ENCODE results near the gene PCDH17. TPM values are rescaled to one million over a fixed set of nuclear protein-coding genes. Genes with fewer than 3 reads are reported as not detected.

PCDH17 gene
- total RNA-seq, 4 donors from 2014 or later: 4.6 to 10.8 (median 7.4) TPM

DNA sequence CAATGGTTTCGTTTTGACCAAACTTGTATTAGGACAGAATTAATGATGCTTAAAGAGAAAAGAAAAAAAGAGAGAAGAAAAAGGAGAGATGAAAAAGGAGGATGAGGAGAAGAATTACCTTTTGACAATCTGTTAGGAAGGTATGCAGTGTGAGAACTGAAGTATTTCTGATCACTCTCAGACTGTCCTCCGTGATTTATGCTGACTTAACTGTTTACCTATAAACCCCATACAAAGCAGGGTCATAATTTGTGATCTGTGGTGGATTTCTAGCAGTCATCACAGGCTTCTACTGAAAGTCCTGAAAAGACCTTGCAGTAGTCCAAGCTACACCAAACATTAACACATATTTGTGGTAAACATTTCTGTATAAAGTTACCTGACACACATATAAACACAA is 93.9 kb downstream of the PCDH17 start:
- 82 to 84% methylated on average over 2 of the region's 2 CpGs for WGBS, 2 donors
- Histone ChIP-seq H3K27ac (no peak overlapping the region), H3K4me1 (no peaks in the 10 kb centered on the region), H3K9me3 (no peaks in the 10 kb centered on the region), H3K4me3 (no peak overlapping the region), H3K27me3 (no peaks in the 10 kb centered on the region), H3K36me3 (no peaks in the 10 kb centered on the region)
- no peak for DNase-seq (ENCODE audit: low spot score in 2 of 2)
- TF ChIP-seq EP300 (IDR thresholded peaks at IDR 0.05) (no peak), POLR2A (IDR thresholded peaks at IDR 0.05) (no peak)
- TF ChIP-seq, protein P1, sequence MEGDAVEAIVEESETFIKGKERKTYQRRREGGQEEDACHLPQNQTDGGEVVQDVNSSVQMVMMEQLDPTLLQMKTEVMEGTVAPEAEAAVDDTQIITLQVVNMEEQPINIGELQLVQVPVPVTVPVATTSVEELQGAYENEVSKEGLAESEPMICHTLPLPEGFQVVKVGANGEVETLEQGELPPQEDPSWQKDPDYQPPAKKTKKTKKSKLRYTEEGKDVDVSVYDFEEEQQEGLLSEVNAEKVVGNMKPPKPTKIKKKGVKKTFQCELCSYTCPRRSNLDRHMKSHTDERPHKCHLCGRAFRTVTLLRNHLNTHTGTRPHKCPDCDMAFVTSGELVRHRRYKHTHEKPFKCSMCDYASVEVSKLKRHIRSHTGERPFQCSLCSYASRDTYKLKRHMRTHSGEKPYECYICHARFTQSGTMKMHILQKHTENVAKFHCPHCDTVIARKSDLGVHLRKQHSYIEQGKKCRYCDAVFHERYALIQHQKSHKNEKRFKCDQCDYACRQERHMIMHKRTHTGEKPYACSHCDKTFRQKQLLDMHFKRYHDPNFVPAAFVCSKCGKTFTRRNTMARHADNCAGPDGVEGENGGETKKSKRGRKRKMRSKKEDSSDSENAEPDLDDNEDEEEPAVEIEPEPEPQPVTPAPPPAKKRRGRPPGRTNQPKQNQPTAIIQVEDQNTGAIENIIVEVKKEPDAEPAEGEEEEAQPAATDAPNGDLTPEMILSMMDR (IDR thresholded peaks at IDR 0.05): no peak

DNA sequence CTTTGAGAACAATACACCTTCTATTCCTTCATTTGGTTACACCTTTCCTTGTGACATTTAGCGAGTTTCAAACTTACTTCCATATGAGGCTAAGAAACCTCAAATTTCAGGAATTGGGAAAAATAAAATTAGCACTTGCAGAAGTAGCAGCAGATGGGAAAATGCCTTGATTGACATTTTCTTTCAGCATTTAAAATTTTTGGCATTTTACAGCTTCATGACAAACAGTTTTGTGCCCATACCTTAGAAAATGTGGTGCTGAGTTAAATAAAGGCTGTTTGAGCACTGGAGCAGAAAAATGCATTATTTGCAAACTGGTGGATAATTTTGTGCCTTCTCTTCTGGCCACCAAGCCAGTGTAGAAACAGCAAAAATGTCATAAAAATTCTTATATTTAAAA is 95.4 kb downstream of the PCDH17 start:
- TF ChIP-seq, protein P1 (IDR thresholded peaks at IDR 0.05): no peak
- TF ChIP-seq EP300 (IDR thresholded peaks at IDR 0.05) (no peak), POLR2A (IDR thresholded peaks at IDR 0.05) (no peak)
- 84 to 95% methylated on average over 1 of the region's 1 CpG for WGBS, 2 donors
- Histone ChIP-seq H3K36me3 (no peaks in the 10 kb centered on the region), H3K27ac (no peak overlapping the region), H3K4me1 (no peaks in the 10 kb centered on the region), H3K4me3 (no peak overlapping the region), H3K9me3 (no peaks in the 10 kb centered on the region), H3K27me3 (no peaks in the 10 kb centered on the region)
- no peak for DNase-seq (ENCODE audit: low spot score in 2 of 2)

DNA sequence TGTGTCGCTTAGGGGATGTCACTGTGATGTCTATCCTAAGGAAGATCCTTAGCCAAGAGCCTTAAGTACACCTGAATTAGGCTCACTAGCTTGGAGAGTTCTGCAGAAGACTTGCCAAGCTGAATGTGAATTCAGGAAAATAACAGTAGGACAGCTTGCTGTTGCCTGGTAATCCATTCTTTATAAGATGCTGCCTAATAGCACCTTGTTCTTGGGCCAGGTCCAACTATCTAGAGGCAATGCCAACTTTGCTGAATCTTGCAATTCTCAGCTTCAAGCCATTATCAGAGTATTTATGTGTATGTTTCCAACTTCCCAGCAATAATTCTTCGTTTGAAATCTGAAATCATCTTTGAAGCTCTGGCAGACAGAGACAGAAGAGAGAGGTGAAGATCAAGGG is 102.8 kb downstream of the PCDH17 start:
- no peaks in the 10 kb centered on the region for H3K9me3 ChIP-seq
- no peak overlapping the region for H3K4me3 ChIP-seq
- H3K36me3 ChIP-seq: no peaks in the 10 kb centered on the region
- H3K27me3 ChIP-seq: no peaks in the 10 kb centered on the region
- no peak for DNase-seq (ENCODE audit: low spot score in 2 of 2)
- 64 to 79% methylated on average over 2 of the region's 2 CpGs for WGBS, 2 donors
- no peak overlapping the region for H3K27ac ChIP-seq
- no peaks in the 10 kb centered on the region for H3K4me1 ChIP-seq
- TF ChIP-seq POLR2A (IDR thresholded peaks at IDR 0.05) (no peak), EP300 (IDR thresholded peaks at IDR 0.05) (no peak)
- TF ChIP-seq, protein P1 (IDR thresholded peaks at IDR 0.05): no peak

DNA sequence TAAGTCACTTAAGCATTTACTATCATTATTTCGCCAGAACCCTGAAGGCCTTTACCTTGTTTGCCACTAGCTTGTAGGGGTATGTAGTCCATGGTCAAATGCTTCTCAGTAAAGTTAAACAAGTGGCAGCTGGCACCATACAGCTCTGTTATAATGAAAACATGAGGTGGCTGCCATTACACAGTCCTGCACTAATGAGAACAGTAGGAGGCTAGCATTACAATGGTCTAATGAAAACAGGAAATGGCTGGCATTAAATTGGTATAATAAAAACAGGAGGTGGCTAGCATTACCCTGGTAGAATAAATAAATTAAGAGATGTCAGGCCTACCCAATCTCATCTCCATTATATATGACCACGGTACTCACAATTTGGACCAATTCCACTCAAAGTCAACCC is 107.5 kb downstream of the PCDH17 start:
- Histone ChIP-seq H3K36me3 (no peaks in the 10 kb centered on the region), H3K27me3 (no peaks in the 10 kb centered on the region), H3K27ac (no peak overlapping the region), H3K9me3 (no peaks in the 10 kb centered on the region), H3K4me1 (no peaks in the 10 kb centered on the region), H3K4me3 (no peak overlapping the region)
- TF ChIP-seq, protein P1 (IDR thresholded peaks at IDR 0.05): no peak
- no peak for TF ChIP-seq POLR2A (IDR thresholded peaks at IDR 0.05)
- TF ChIP-seq EP300 (IDR thresholded peaks at IDR 0.05): no peak
- 61 to 66% methylated on average over 2 of the region's 2 CpGs for WGBS, 2 donors
- no peak for DNase-seq (ENCODE audit: low spot score in 2 of 2)

DNA sequence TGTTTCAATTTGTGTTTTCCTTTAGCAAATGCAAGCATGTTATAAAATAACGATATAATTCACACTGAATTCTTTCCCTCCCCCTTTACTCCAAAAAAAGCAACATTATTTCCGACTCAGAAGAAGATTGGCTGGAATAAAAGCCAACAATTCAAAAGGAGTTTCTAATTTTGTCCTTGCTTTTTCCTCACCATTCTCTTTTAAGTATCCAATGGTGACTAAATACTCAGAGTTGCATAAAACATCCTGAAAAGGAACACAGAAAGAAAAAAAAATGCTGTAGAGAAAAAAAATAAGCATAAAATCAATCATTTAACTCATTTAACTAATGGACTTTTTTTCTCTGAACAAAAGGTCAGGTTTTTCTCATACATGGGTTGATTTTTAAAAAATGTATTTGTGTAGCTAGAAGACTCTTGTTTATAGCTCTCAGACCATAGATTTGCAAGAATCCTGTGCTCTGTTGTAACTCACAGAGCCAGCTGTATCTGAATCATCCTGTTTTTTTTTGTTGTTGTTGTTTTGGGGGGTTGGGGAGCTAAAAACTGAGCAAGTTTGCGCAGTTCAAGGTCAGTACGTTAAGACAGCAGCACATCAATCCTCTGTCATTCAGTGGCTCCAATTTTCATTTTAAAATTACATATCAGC is 108.1 kb downstream of the PCDH17 start:
- Histone ChIP-seq H3K27ac (no peak overlapping the region), H3K4me1 (no peaks in the 10 kb centered on the region), H3K36me3 (no peaks in the 10 kb centered on the region), H3K27me3 (no peaks in the 10 kb centered on the region), H3K9me3 (no peaks in the 10 kb centered on the region), H3K4me3 (no peak overlapping the region)
- no peak for DNase-seq (ENCODE audit: low spot score in 2 of 2)
- WGBS, 2 donors: 33 to 36% methylated on average over 4 of the region's 4 CpGs
- TF ChIP-seq POLR2A (IDR thresholded peaks at IDR 0.05): no peak

DNA sequence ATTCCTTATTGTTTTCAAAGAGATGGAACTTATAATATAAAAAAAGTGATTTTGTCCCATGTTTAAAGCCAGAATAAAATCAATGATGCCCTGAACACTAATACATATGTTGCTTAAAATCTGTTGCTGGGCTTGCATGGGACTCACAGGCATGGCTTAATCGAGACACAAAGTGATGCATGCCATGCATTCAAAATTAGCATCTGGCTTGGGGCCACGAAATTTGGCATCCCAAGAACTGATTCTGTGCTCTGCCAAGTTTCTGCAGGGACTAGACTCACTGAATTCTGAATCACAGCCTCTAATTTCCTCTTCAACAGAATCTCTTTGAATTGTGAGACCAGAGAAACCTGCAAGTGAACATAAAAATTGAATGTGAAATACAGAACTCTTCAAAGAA is 109.2 kb downstream of the PCDH17 start:
- no peak overlapping the region for H3K4me3 ChIP-seq
- TF ChIP-seq, protein P1 (IDR thresholded peaks at IDR 0.05): no peak
- TF ChIP-seq POLR2A (IDR thresholded peaks at IDR 0.05): no peak
- no peak for TF ChIP-seq EP300 (IDR thresholded peaks at IDR 0.05)
- no peaks in the 10 kb centered on the region for H3K36me3 ChIP-seq
- DNase-seq (ENCODE audit: low spot score in 2 of 2): no peak
- no peak overlapping the region for H3K27ac ChIP-seq
- H3K4me1 ChIP-seq: no peaks in the 10 kb centered on the region
- H3K9me3 ChIP-seq: no peaks in the 10 kb centered on the region
- 14 to 28% methylated on average over 2 of the region's 2 CpGs for WGBS, 2 donors
- H3K27me3 ChIP-seq: no peaks in the 10 kb centered on the region
